OCI-LY7 (cell line): ENCODE data around the gene HSPB6. TPM values are rescaled to one million over a fixed set of nuclear protein-coding genes. Genes with fewer than 3 reads are reported as not detected.

ENCODE experiments used
- BruUV-seq: library from RNA; stranded (reverse); fragments of 400-500 nt; replicated peaks from 2 replicates; lab custom pipeline; 2021; lab: Mats Ljungman, UMichigan
- CTCF ChIA-PET: fragments of 300-600 bp; sonication (Branson Sonifier 250); formaldehyde crosslinking; loops from one replicate; lab custom pipeline; 2022; ENCODE audit warnings: antibody characterized with exemption; ENCODE audit not compliant: unreplicated experiment; lab: Charles Lee
- POLR2A ChIA-PET: fragments of 300-600 bp; sonication (Branson Sonifier 250); formaldehyde crosslinking; loops from one replicate; lab custom pipeline; 2022; ENCODE audit warnings: antibody characterized with exemption; lab: Charles Lee
- DNase-seq: peaks from one replicate; pipeline ENCODE4 v3.0.0-alpha.2; 2015; ENCODE audit warnings: low spot score
- H2AFZ ChIP-seq: fragments of 200-600 bp; sonication (generic), shearing (Covaris generic); 2 replicates; pipeline ENCODE4 v1.6.1; 2014; ENCODE audit warnings: mild to moderate bottlenecking, antibody characterized with exemption, low read length, moderate library complexity
- H3K27ac ChIP-seq: fragments of 200-600 bp; sonication (generic); 2 replicates; pipeline ENCODE4 v1.5.1; 2014; ENCODE audit warnings: mixed run types, low read depth, mild to moderate bottlenecking, moderate library complexity, low read length, inconsistent platforms; ENCODE audit not compliant: poor library complexity, severe bottlenecking
- H3K36me3 ChIP-seq: fragments of 200-600 bp; sonication (generic); 2 replicates; pipeline ENCODE4 v1.6.1; 2014; ENCODE audit warnings: mild to moderate bottlenecking, antibody characterized with exemption, low read length, moderate library complexity, mixed read lengths; ENCODE audit not compliant: insufficient read depth
- H3K4me1 ChIP-seq: fragments of 200-600 bp; sonication (generic); 2 replicates; pipeline ENCODE4 v1.5.1; 2014; ENCODE audit warnings: mild to moderate bottlenecking, low read length; ENCODE audit not compliant: insufficient read depth, poor library complexity, severe bottlenecking
- H3K4me2 ChIP-seq: fragments of 200-600 bp; sonication (generic); 2 replicates; pipeline ENCODE4 v1.6.1; 2014; ENCODE audit warnings: mild to moderate bottlenecking, low read length
- H3K4me3 ChIP-seq: fragments of 200-600 bp; sonication (generic); 2 replicates; pipeline ENCODE4 v1.5.1; 2014; ENCODE audit warnings: mild to moderate bottlenecking, low read depth, low read length; ENCODE audit not compliant: poor library complexity, severe bottlenecking
- H3K79me2 ChIP-seq: fragments of 200-600 bp; sonication (generic); 2 replicates; pipeline ENCODE4 v1.6.1; 2016; ENCODE audit warnings: low read depth, mild to moderate bottlenecking, low read length, moderate library complexity, mixed read lengths; ENCODE audit not compliant: insufficient read depth
- H3K9me2 ChIP-seq: fragments of 200-600 bp; sonication (generic); 2 replicates; pipeline ENCODE4 v1.6.1; 2016; ENCODE audit warnings: mild to moderate bottlenecking, low read length, mixed read lengths; ENCODE audit not compliant: insufficient read depth
- H3K9me3 ChIP-seq: fragments of 200-600 bp; sonication (generic); 2 replicates; pipeline ENCODE4 v1.6.1; 2014; ENCODE audit warnings: mild to moderate bottlenecking, mixed run types, low read length, mixed read lengths
- H4K20me1 ChIP-seq: fragments of 200-600 bp; sonication (generic); 2 replicates; pipeline ENCODE4 v1.6.1; 2014; ENCODE audit warnings: mild to moderate bottlenecking, antibody characterized with exemption, low read length, moderate library complexity, mixed read lengths; ENCODE audit not compliant: insufficient read depth
- EZH2phosphoT487 ChIP-seq: fragments of 200-600 bp; sonication (generic); IDR thresholded peaks from 2 replicates; pipeline ENCODE4 v1.6.1; 2018; ENCODE audit warnings: low read depth, borderline replicate concordance, mild to moderate bottlenecking, mixed run types, antibody characterized with exemption, low read length, moderate library complexity, mixed read lengths
- intact Hi-C: fragments of 100-400 bp; cut with micrococcal nuclease; formaldehyde crosslinking; loops from one replicate; pipeline ENCODE4 v1.10.0; 2022; ENCODE audit not compliant: unreplicated experiment
- total RNA-seq, 2 experiments: library from RNA; depleted of rRNA in 1 of 2; stranded (reverse); fragments of >200 nt in 1 of 2; shearing (Covaris generic) in 1 of 2; gene quantifications; 2 replicates each; pipeline ENCODE4 v1.2.3, GENCODE V29; 2014 to 2022
- TF ChIP-seq, protein P1 (sequence below): fragments of 200-600 bp; sonication (generic); conservative IDR thresholded peaks from 2 replicates; pipeline ENCODE4 v1.5.1; 2014; ENCODE audit warnings: mild to moderate bottlenecking, antibody characterized with exemption, low read length, moderate library complexity, mixed read lengths

Gene HSPB6
- total RNA-seq, 2 experiments from 2014 or later = 1.7 TPM; not detected in 1

DNA sequence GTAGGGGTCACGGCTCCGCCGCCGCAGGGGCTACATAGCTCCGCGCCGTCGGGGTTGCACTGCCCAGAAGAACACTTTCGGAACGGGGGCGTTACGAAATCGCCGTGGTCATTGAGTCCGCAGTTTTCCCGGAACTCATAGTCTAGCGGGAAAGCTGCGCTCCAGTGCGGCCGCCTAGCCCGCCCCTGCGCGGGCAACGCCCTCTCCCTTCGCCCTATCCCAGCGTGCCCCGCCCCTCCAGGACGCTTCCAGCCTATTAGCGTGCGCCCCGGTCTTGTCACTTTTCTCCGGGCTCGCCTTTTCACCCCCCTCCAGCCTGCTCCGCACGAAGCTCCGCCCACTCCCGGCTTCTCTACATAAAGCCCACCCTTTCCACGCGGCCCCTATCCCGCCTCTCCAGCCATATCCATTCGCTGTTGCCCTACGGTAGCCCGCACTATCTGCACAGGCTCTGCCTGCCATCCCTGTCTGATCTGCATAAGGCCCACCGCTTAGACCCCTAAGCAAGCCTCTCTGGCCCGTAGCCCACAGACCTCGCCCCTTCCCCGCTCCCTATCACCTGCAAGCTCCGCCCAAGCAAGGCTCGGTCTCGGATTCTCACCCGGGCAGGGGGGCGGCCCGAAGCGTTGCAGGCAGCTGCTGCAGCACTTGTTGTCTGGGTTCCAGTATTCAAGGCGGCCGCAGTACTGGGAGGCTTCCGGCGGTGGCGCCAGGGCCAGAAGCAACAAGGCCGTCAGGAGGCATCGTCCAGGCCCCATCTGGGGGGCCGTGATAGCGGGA lies 16.2 kb downstream of the HSPB6 start:
- peak overlapping the region; percentile 50; the same call in 1 of the 2 replicates for H2AFZ ChIP-seq
- H3K27ac ChIP-seq = peak overlapping the region; percentile 86
- H3K4me1 ChIP-seq = peaks cover 52% of the 10 kb centered on the region
- peak overlapping the region; percentile 84 for H3K4me2 ChIP-seq
- no peaks in the 10 kb centered on the region; the same call in 1 of the 2 replicates for H3K79me2 ChIP-seq
- H3K9me3 ChIP-seq = no peaks in the 10 kb centered on the region
- DNase-seq = peak; percentile 97
- POLR2A ChIA-PET = interaction anchor here (0.6 to 1.1 kb wide), 6 partner anchors 22 to 1109 kb away, joined by 3 to 7 read pairs (median 3); partner anchors contain the start of gene COX6B1
- peaks cover 42% of the 10 kb centered on the region for H3K36me3 ChIP-seq
- CTCF ChIA-PET = interaction anchor here (0.6 kb wide), 1 partner anchor 96 kb away, joined by 3 read pairs; no protein-coding TSS in a partner anchor
- H3K4me3 ChIP-seq = peak overlapping the region; percentile 69
- no peaks in the 10 kb centered on the region for H4K20me1 ChIP-seq
- no TSS peak for BruUV-seq
- intact Hi-C loops = loop anchor here (1.0 to 10.0 kb wide), 5 partner anchors 23 to 1306 kb away; partner anchors contain the start of genes ARHGAP33, HCST and NFKBID
- H3K9me2 ChIP-seq = no peaks in the 10 kb centered on the region
- no peak for TF ChIP-seq EZH2phosphoT487
- TF ChIP-seq, protein P1, sequence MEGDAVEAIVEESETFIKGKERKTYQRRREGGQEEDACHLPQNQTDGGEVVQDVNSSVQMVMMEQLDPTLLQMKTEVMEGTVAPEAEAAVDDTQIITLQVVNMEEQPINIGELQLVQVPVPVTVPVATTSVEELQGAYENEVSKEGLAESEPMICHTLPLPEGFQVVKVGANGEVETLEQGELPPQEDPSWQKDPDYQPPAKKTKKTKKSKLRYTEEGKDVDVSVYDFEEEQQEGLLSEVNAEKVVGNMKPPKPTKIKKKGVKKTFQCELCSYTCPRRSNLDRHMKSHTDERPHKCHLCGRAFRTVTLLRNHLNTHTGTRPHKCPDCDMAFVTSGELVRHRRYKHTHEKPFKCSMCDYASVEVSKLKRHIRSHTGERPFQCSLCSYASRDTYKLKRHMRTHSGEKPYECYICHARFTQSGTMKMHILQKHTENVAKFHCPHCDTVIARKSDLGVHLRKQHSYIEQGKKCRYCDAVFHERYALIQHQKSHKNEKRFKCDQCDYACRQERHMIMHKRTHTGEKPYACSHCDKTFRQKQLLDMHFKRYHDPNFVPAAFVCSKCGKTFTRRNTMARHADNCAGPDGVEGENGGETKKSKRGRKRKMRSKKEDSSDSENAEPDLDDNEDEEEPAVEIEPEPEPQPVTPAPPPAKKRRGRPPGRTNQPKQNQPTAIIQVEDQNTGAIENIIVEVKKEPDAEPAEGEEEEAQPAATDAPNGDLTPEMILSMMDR = peak; percentile 61

- H3K27ac ChIP-seq = peak overlapping the region; percentile 86
- intact Hi-C loops = loop anchor here (1.0 to 10.0 kb wide), 4 partner anchors 23 to 1305 kb away; partner anchors contain the start of genes ARHGAP33, HCST and NFKBID
- ChIA-PET CTCF (no interaction called here), POLR2A (interaction anchor here (0.6 to 1.1 kb wide), 4 partner anchors 21 to 1109 kb away, joined by 3 to 7 read pairs (median 3); partner anchors contain the start of gene COX6B1)
- peaks cover 47% of the 10 kb centered on the region for H3K36me3 ChIP-seq
- no peaks in the 10 kb centered on the region for H3K9me3 ChIP-seq
- H3K4me3 ChIP-seq = peak overlapping the region; percentile 69
- TF ChIP-seq, protein P1 = no peak
- TF ChIP-seq EZH2phosphoT487 = no peak
- peak overlapping the region; percentile 84 for H3K4me2 ChIP-seq
- no peaks in the 10 kb centered on the region; the same call in 1 of the 2 replicates for H3K79me2 ChIP-seq
- no peaks in the 10 kb centered on the region for H3K9me2 ChIP-seq
- BruUV-seq = no TSS peak
- H2AFZ ChIP-seq = peak overlapping the region; percentile 50; the same call in 1 of the 2 replicates
- H4K20me1 ChIP-seq = no peaks in the 10 kb centered on the region
- no peak for DNase-seq
- peaks cover 52% of the 10 kb centered on the region for H3K4me1 ChIP-seq
Measured at GRCh38 chr19:35740108-35740422, 16.8 kb downstream of the HSPB6 start.
